Heart right ventricle (tissue), 16 donors: ENCODE data around the gene MAPT. TPM values are rescaled to one million over a fixed set of nuclear protein-coding genes. Genes with fewer than 3 reads are reported as not detected.

Source experiments
- ATAC-seq, 8 donors: fragments of 200-7000 bp; cut with Tn5 transposase; one replicate each; pipeline ENCODE4 v1.9.1; 2020; ENCODE audit warnings: mild to moderate bottlenecking in 8 of 8, moderate library complexity in 8 of 8, moderate number of reproducible peaks in 1 of 8
- DNase-seq, 2 donors: peaks; one replicate each; pipeline ENCODE4 v3.0.0-alpha.2; 2020
- H3K27ac ChIP-seq, 10 donors: fragments of 200-600 bp; sonication (generic) in 2 of 10; one replicate each; pipeline versions ENCODE4 v1.5.0 to v1.8.0; 2020 to 2022; ENCODE audit warnings: mild to moderate bottlenecking in 3 of 10
- H3K27me3 ChIP-seq, 7 donors: fragments of 200-600 bp; one replicate each; pipeline ENCODE4 v1.8.0; 2021 to 2022; ENCODE audit warnings: mild to moderate bottlenecking in 2 of 7
- H3K36me3 ChIP-seq, 9 donors: fragments of 200-600 bp; sonication (generic) in 1 of 9; one replicate each; pipeline versions ENCODE4 v1.5.0 to v1.8.0; 2020 to 2022; ENCODE audit warnings: mild to moderate bottlenecking in 2 of 9
- H3K4me1 ChIP-seq, 9 donors: fragments of 200-600 bp; sonication (generic) in 1 of 9; one replicate each; pipeline versions ENCODE4 v1.5.0 to v1.8.0; 2020 to 2022; ENCODE audit warnings: mild to moderate bottlenecking in 4 of 9
- H3K4me3 ChIP-seq, 10 donors: fragments of 200-600 bp; sonication (generic) in 2 of 10; one replicate each; pipeline versions ENCODE4 v1.5.0 to v1.8.0; 2020 to 2022; ENCODE audit warnings: mild to moderate bottlenecking in 7 of 10, moderate library complexity in 2 of 10
- H3K9me3 ChIP-seq, 11 donors: fragments of 200-600 bp in 10 of 11; sonication (generic) in 2 of 11; one replicate each; pipeline versions ENCODE4 v1.5.0 to v1.8.0; 2013 to 2022; ENCODE audit warnings: mild to moderate bottlenecking in 2 of 11, control low read depth in 1 of 11, moderate library complexity in 1 of 11
- CTCF ChIP-seq, 9 donors: fragments of 200-600 bp; sonication (generic) in 2 of 9; IDR thresholded peaks; one replicate each; pipeline versions ENCODE4 v1.5.0 to v1.8.0; 2021 to 2022; ENCODE audit warnings: antibody characterized with exemption in 9 of 9, mild to moderate bottlenecking in 5 of 9, moderate library complexity in 1 of 9
- WGBS, 2 donors: extraction: QIAGEN DNeasy Blood & Tissue Kit; methylation state at CpG; one replicate each; pipeline ENCODE4 v1.1.7; 2013; ENCODE audit warnings: inconsistent platforms in 1 of 2; 5-methylcytosine and 5-hydroxymethylcytosine counted together
- intact Hi-C, 10 donors: fragments of 100-400 bp; cut with DNase I; formaldehyde crosslinking; loops; one replicate each; pipeline versions ENCODE4 v1.11.1 to v1.14.2; 2022
- polyA plus RNA-seq, 2 donors: library from polyadenylated mRNA; stranded (reverse); fragments of 200-250 nt; gene quantifications; one replicate each; pipeline ENCODE4 v1.2.3, GENCODE V29; 2013
- total RNA-seq, 10 donors: library from RNA; stranded (reverse); fragmentation: NEBNext Ultra II Directional in 3 of 10; extraction: Animal tissue kit (Norgen Biotek cat#: 25700) in 3 of 10; gene quantifications; one replicate each; pipeline versions ENCODE4 v1.2.1 to v1.2.4, GENCODE V29; 2021 to 2023
- donor health status: Arrhythmogenic right ventricular cardiomyopathy.
- donor health status: ischemic (EF 13 %, LVEDD 7.1; RV severe dilation, severe dysfunction).
- donor health status: healthy with polysubstance abuse.
- donor health status: DM: no; HTN: yes; CAD: no.
- donor health status: DM: no; HTN: no; CAD: no.
- donor health status: ischemic (EF 25% LVEDD 6.9; RV normal size, moderate dysfunction).
- donor health status: ischemic (EF 25% LVEDD 5.7; RV mildly dilated, moderate dysfunction).
- donor health status: healthy.
- donor health status: DM: yes; HTN: yes; CAD: no.
- donor health status: Ischemic cardiomyopathy.
- donor health status: ischemic (EF 35%, LVEDD 5.7; RV mildly dilated, moderate dysfunction).
- donor health status: nonischemic (EF 11% LVEDD 7.7; RV severe dilation, severe dysfunction).
- donor health status: DM: yes; HTN: yes; CAD: no.
- donor health status: PGD.
- donor health status: ischemic (EF 29% LVEDD 5.4; RV normal size, mild dysfunction).
- donor health status: nonischemic (EF 23%, LVEDD 6.1; RV moderate dilation, normal function).

Gene MAPT
- total and polyA plus RNA-seq, 12 donors: 0.90 to 63.3 (median 32.5) TPM

- peaks cover 0 to 51% (median 14%) of the 10 kb centered on the region in 7 donors for H3K27me3 ChIP-seq
- DNase-seq (no peak), ATAC-seq (peak in 1 of 8 donors; percentile 22)
- no peak for TF ChIP-seq CTCF (IDR thresholded peaks at IDR 0.05)
- H3K4me3 ChIP-seq: no peak overlapping the region
- no peaks in the 10 kb centered on the region for H3K4me1 ChIP-seq
- no peak overlapping the region for H3K27ac ChIP-seq
- no peaks in the 10 kb centered on the region for H3K36me3 ChIP-seq
- intact Hi-C loops: no loop called here
- 9% methylated on average over 6 of the region's 6 CpGs for WGBS, 2 donors
- H3K9me3 ChIP-seq: no peaks in the 10 kb centered on the region
Measured at GRCh38 chr17:45873728-45874127, 20.6 kb upstream of the MAPT start.

GRCh38 chr17:45874151-45874550 is 20.2 kb upstream of the MAPT start:
- Histone ChIP-seq H3K27ac (no peak overlapping the region), H3K4me1 (no peaks in the 10 kb centered on the region), H3K27me3 (peaks cover 0 to 53% (median 14%) of the 10 kb centered on the region in 7 donors), H3K9me3 (no peaks in the 10 kb centered on the region), H3K4me3 (no peak overlapping the region), H3K36me3 (no peaks in the 10 kb centered on the region)
- WGBS, 2 donors: 64 to 66% methylated on average over 3 of the region's 3 CpGs
- DNase-seq (no peak), ATAC-seq (no peak)
- TF ChIP-seq CTCF (IDR thresholded peaks at IDR 0.05): no peak
- intact Hi-C loops: no loop called here

GRCh38 chr17:45876539-45876938 is 17.8 kb upstream of the MAPT start:
- intact Hi-C loops: no loop called here
- peaks cover 0 to 53% (median 15%) of the 10 kb centered on the region in 7 donors for H3K27me3 ChIP-seq
- no peaks in the 10 kb centered on the region for H3K4me1 ChIP-seq
- no peak for TF ChIP-seq CTCF (IDR thresholded peaks at IDR 0.05)
- no peak overlapping the region for H3K4me3 ChIP-seq
- DNase-seq (no peak), ATAC-seq (no peak)
- no peak overlapping the region for H3K27ac ChIP-seq
- no peaks in the 10 kb centered on the region for H3K36me3 ChIP-seq
- 81 to 87% methylated on average over 3 of the region's 3 CpGs for WGBS, 2 donors
- H3K9me3 ChIP-seq: no peaks in the 10 kb centered on the region

GRCh38 chr17:45877467-45877866 is 16.9 kb upstream of the MAPT start:
- 75 to 83% methylated on average over 1 of the region's 1 CpG for WGBS, 2 donors
- H3K27me3 ChIP-seq: peaks cover 0 to 56% (median 13%) of the 10 kb centered on the region in 7 donors
- no peaks in the 10 kb centered on the region for H3K4me1 ChIP-seq
- no peaks in the 10 kb centered on the region for H3K9me3 ChIP-seq
- ATAC-seq: no peak
- no peaks in the 10 kb centered on the region for H3K36me3 ChIP-seq
- no peak overlapping the region for H3K27ac ChIP-seq
- intact Hi-C loops: no loop called here
- DNase-seq: no peak
- no peak overlapping the region for H3K4me3 ChIP-seq
- TF ChIP-seq CTCF (IDR thresholded peaks at IDR 0.05): no peak
